HepG2 (cell line): Measurements from ENCODE around the gene SLC22A4. TPM values are rescaled to one million over a fixed set of nuclear protein-coding genes. Genes with fewer than 3 reads are reported as not detected.

ENCODE experiments used
- ARID4A ChIP-seq: sonication (generic); formaldehyde crosslinking; IDR thresholded peaks from 2 replicates; pipeline ENCODE4 v1.5.0; 2020; ENCODE audit warnings: mild to moderate bottlenecking, missing genetic modification reagents, borderline replicate concordance
- BHLHE40 ChIP-seq: IDR thresholded peaks from 2 replicates; pipeline ENCODE4 v1.6.1; 2011; ENCODE audit warnings: low read length, improper control_type of control experiment
- CREBL2 ChIP-seq: sonication (generic); formaldehyde crosslinking; IDR thresholded peaks from 2 replicates; pipeline ENCODE4 v1.8.1; 2023; ENCODE audit warnings: missing genetic modification reagents, mild to moderate bottlenecking, borderline replicate concordance
- GATAD2A ChIP-seq: IDR thresholded peaks from 2 replicates; pipeline ENCODE4 v1.6.1; 2016
- HINFP ChIP-seq: sonication (generic); formaldehyde crosslinking; IDR thresholded peaks from 2 replicates; pipeline ENCODE4 v1.4.0; 2020; ENCODE audit warnings: low read depth, mild to moderate bottlenecking, missing genetic modification reagents
- KDM2A ChIP-seq: sonication (generic); formaldehyde crosslinking; IDR thresholded peaks from 2 replicates; pipeline ENCODE4 v1.4.0; 2020; ENCODE audit warnings: low read depth, missing genetic modification reagents, borderline replicate concordance
- KMT2B ChIP-seq: IDR thresholded peaks from 2 replicates; pipeline ENCODE4 v1.6.1; 2016; ENCODE audit warnings: missing genetic modification reagents, missing compliant biosample characterization
- RELA ChIP-seq: sonication (generic); formaldehyde crosslinking; IDR thresholded peaks from 2 replicates; pipeline ENCODE4 v1.4.0; 2020; ENCODE audit warnings: missing genetic modification reagents
- SALL1 ChIP-seq: sonication (generic); formaldehyde crosslinking; IDR thresholded peaks from 2 replicates; pipeline ENCODE4 v1.8.0; 2022; ENCODE audit warnings: mild to moderate bottlenecking, missing genetic modification reagents
- SOX6 ChIP-seq, 2 experiments: fragments of 450-650 bp in 1 of 2; sonication (generic) in 1 of 2; formaldehyde crosslinking in 1 of 2; IDR thresholded peaks; 2 replicates each; pipeline versions ENCODE4 v1.4.0 to v1.6.1; 2017 to 2020; ENCODE audit warnings: antibody characterized with exemption in 1 of 2, mild to moderate bottlenecking in 1 of 2, missing genetic modification reagents in 1 of 2
- UBTF ChIP-seq: sonication (generic); formaldehyde crosslinking; IDR thresholded peaks from 2 replicates; pipeline ENCODE4 v1.4.0; 2020; ENCODE audit warnings: mild to moderate bottlenecking, missing genetic modification reagents
- ZGPAT ChIP-seq: IDR thresholded peaks from 2 replicates; pipeline ENCODE4 v1.6.1; 2016; ENCODE audit warnings: mild to moderate bottlenecking
- ZNF205 ChIP-seq: IDR thresholded peaks from 2 replicates; pipeline ENCODE4 v1.6.1; 2018; ENCODE audit warnings: missing biosample characterization, missing genetic modification reagents
- ZNF225 ChIP-seq: sonication (generic); formaldehyde crosslinking; IDR thresholded peaks from 2 replicates; pipeline ENCODE4 v1.4.0; 2020; ENCODE audit warnings: mild to moderate bottlenecking, missing genetic modification reagents
- ZNF276 ChIP-seq: sonication (generic); formaldehyde crosslinking; IDR thresholded peaks from 2 replicates; pipeline ENCODE4 v1.4.0; 2020; ENCODE audit warnings: mild to moderate bottlenecking, low read depth, missing genetic modification reagents
- ZNF572 ChIP-seq: sonication (generic); formaldehyde crosslinking; IDR thresholded peaks from 2 replicates; pipeline ENCODE4 v1.5.1; 2020; ENCODE audit warnings: mild to moderate bottlenecking, missing genetic modification reagents
- ZNF614 ChIP-seq: IDR thresholded peaks from 2 replicates; pipeline ENCODE4 v1.6.1; 2018; ENCODE audit warnings: missing biosample characterization, missing genetic modification reagents, inconsistent platforms, borderline replicate concordance
- polyA plus RNA-seq, 8 experiments: library from polyadenylated mRNA; depleted of rRNA in 3 of 8; stranded (reverse) in 7 of 8; unstranded in 1 of 8; fragments of >200 nt; fragmentation: Illumina TruSeq in 4 of 8; extraction: Trizol in 4 of 8; gene quantifications; 2 replicates each; pipeline versions ENCODE4 v1.2.1 to v1.2.3, GENCODE V29; 2011 to 2016; ENCODE audit warnings: low read depth in 4 of 8, missing spikeins in 1 of 8, mixed read lengths in 1 of 8; ENCODE audit not compliant: insufficient read depth in 1 of 8
- total RNA-seq, 5 experiments: library from RNA; depleted of rRNA; stranded (reverse); fragments of >200 nt; fragmentation: Illumina TruSeq; extraction: Trizol; gene quantifications; 2 replicates each; pipeline ENCODE4 v1.2.3, GENCODE V29; 2016; ENCODE audit warnings: low read depth in 1 of 5

SLC22A4 gene
- total and polyA plus RNA-seq, 2 of the 13 experiments (the other 11 are each of a cell fraction or from before 2014, with no cell fraction given) = 0.33 to 0.62 TPM

- peak; percentile 45; the same call in 1 of the 2 replicates for TF ChIP-seq ZGPAT (CRISPR knock-in tag)
- no peak for TF ChIP-seq ZNF205
- no peak for TF ChIP-seq SOX6 (IDR thresholded peaks at IDR 0.05)
- TF ChIP-seq SOX6 (CRISPR knock-in tag; IDR thresholded peaks at IDR 0.05) = peak; percentile 51
- peak; percentile 35; the same call in 1 of the 2 replicates for TF ChIP-seq GATAD2A (CRISPR knock-in tag)
- TF ChIP-seq ZNF276 (CRISPR knock-in tag) = peak; percentile 61; the same call in 1 of the 2 replicates
- TF ChIP-seq ARID4A (CRISPR knock-in tag) = peak; percentile 56; the same call in 1 of the 2 replicates
- TF ChIP-seq HINFP = no peak
- TF ChIP-seq UBTF (CRISPR knock-in tag) = peak; percentile 34; the same call in 1 of the 2 replicates
- TF ChIP-seq ZNF225 (CRISPR knock-in tag) = peak; percentile 61; the same call in 1 of the 2 replicates
- no peak for TF ChIP-seq CREBL2
- TF ChIP-seq SALL1 = peak; percentile 71
- 0 out of 2 replicates have a peak, but pooled peaks have one; percentile 28 for TF ChIP-seq ZNF572 (CRISPR knock-in tag)
- TF ChIP-seq KDM2A (CRISPR knock-in tag) = peak; percentile 60; the same call in 1 of the 2 replicates
- TF ChIP-seq RELA = no peak
- 0 out of 2 replicates have a peak, but pooled peaks have one; percentile 23 for TF ChIP-seq KMT2B (CRISPR knock-in tag)
- peak; percentile 68; the same call in 1 of the 2 replicates for TF ChIP-seq ZNF614 (CRISPR knock-in tag)
- no peak; the same call in 1 of the 2 replicates for TF ChIP-seq BHLHE40
Measured at GRCh38 chr5:132386644-132387286, 92.6 kb downstream of the SLC22A4 start (continued).
